Measurements from ENCODE around the gene SHMT1.
"Not testable (repeated sequence)": the region's sequence is repeated elsewhere in the genome, so short reads cannot be mapped to it uniquely, and the experiment has no call there.

Gene SHMT1

GRCh38 chr17:18377437-18378204, 14.3 kb upstream of the SHMT1 start, which contains the start of gene EVPLL:
EVPLL (plus strand) TSS chr17:18377778; CDS start chr17:18380938, 3,160 bp downstream.
- DNase-seq = peak; percentile 46 to 89

- DNase-seq = no peak
Observed at GRCh38 chr17:18374216-18374615, 10.9 kb upstream of the SHMT1 start.

- not testable (repeated sequence) for DNase-seq
Observed at GRCh38 chr17:18373181-18373580, 9.8 kb upstream of the SHMT1 start.

- DNase-seq = no peak
Observed at GRCh38 chr17:18371455-18371854, 8.1 kb upstream of the SHMT1 start.

GRCh38 chr17:18370761-18371160, 7.4 kb upstream of the SHMT1 start:
- no peak for DNase-seq

GRCh38 chr17:18368946-18369345, 5.6 kb upstream of the SHMT1 start:
- DNase-seq = no peak

GRCh38 chr17:18364166-18364565, 816 bp upstream of the SHMT1 start:
- DNase-seq = no peak

- peak in 1 of 2 experiments; percentile 34 for DNase-seq
Observed at GRCh38 chr17:18362698-18363100, 651 bp downstream of the SHMT1 start.

GRCh38 chr17:18361837-18362697, 1.3 kb downstream of the SHMT1 start:
- no peak for DNase-seq

GRCh38 chr17:18360518-18360917, 2.8 kb downstream of the SHMT1 start:
- no peak for DNase-seq

GRCh38 chr17:18356624-18357023, 6.7 kb downstream of the SHMT1 start:
- no peak for DNase-seq

GRCh38 chr17:18353541-18353940, 9.8 kb downstream of the SHMT1 start:
- no peak for DNase-seq

GRCh38 chr17:18344021-18344420, 19.3 kb downstream of the SHMT1 start:
- DNase-seq = no peak

- no peak for DNase-seq
Observed at GRCh38 chr17:18339933-18340332, 23.4 kb downstream of the SHMT1 start.

- DNase-seq = not testable (repeated sequence)
Observed at GRCh38 chr17:18338158-18338557, 25.2 kb downstream of the SHMT1 start.

GRCh38 chr17:18332909-18333489, 30.4 kb downstream of the SHMT1 start:
- DNase-seq = no peak

GRCh38 chr17:18331879-18332278, 31.5 kb downstream of the SHMT1 start:
- DNase-seq = no peak

- DNase-seq = no peak
Observed at GRCh38 chr17:18328643-18329204, 34.6 kb downstream of the SHMT1 start.

- no peak for DNase-seq
Observed at GRCh38 chr17:18327556-18327955, 35.8 kb downstream of the SHMT1 start.

GRCh38 chr17:18327093-18327492, 36.3 kb downstream of the SHMT1 start:
- no peak for DNase-seq

GRCh38 chr17:18326572-18326971, 36.8 kb downstream of the SHMT1 start:
- no peak for DNase-seq

- DNase-seq = no peak
Observed at GRCh38 chr17:18326039-18326438, 37.3 kb downstream of the SHMT1 start.

All from NCI-H524 (cell line).